WTC11 (cell line): Measurements from ENCODE around the gene KRT1. TPM values are rescaled to one million over a fixed set of nuclear protein-coding genes. Genes with fewer than 3 reads are reported as not detected.

Experiments
- ATAC-seq: fragments of 200-7000 bp; cut with Tn5 transposase; 2 replicates; pipeline ENCODE4 v1.10.0; 2021; ENCODE audit warnings: mild to moderate bottlenecking, moderate library complexity
- CTCF ChIA-PET: fragments of 300-600 bp; sonication (Branson Sonifier 250); formaldehyde crosslinking; loops from one replicate; lab custom pipeline; 2021; ENCODE audit warnings: antibody characterized with exemption; lab: Charles Lee
- POLR2A ChIA-PET: fragments of 350-600 bp; sonication (Branson Sonifier 250); formaldehyde crosslinking; loops from one replicate; lab custom pipeline; 2021; ENCODE audit warnings: antibody characterized with exemption; lab: Charles Lee
- DNase-seq: peaks from one replicate; pipeline ENCODE4 v3.0.0; 2021; ENCODE audit warnings: low spot score
- H3K27ac Mint-ChIP-seq: 2 replicates; pipeline ENCODE4 v1.8.0; 2021; ENCODE audit warnings: mixed read lengths
- H3K27me3 Mint-ChIP-seq: 2 replicates; pipeline ENCODE4 v1.8.0; 2021; ENCODE audit warnings: low read depth, mild to moderate bottlenecking, moderate library complexity, mixed read lengths
- H3K36me3 Mint-ChIP-seq: 2 replicates; pipeline ENCODE4 v1.8.0; 2021; ENCODE audit warnings: mixed read lengths
- H3K4me1 Mint-ChIP-seq: 2 replicates; pipeline ENCODE4 v1.8.0; 2022; ENCODE audit warnings: mixed read lengths
- H3K4me3 Mint-ChIP-seq: 2 replicates; pipeline ENCODE4 v1.8.0; 2021; ENCODE audit warnings: mild to moderate bottlenecking, moderate library complexity, mixed read lengths
- H3K9me3 Mint-ChIP-seq: 2 replicates; pipeline ENCODE4 v1.8.0; 2021; ENCODE audit warnings: mixed read lengths
- ARID4B ChIP-seq: sonication (generic); formaldehyde crosslinking; IDR thresholded peaks from 2 replicates; pipeline ENCODE4 v1.8.0; 2023; ENCODE audit warnings: missing genetic modification reagents, mild to moderate bottlenecking, borderline replicate concordance
- CTCF ChIP-seq: fragments of 200-600 bp; IDR thresholded peaks from 2 replicates; pipeline ENCODE4 v1.8.0; 2022; ENCODE audit warnings: antibody characterized with exemption
- ESRRA ChIP-seq: sonication (generic); formaldehyde crosslinking; IDR thresholded peaks from 2 replicates; pipeline ENCODE4 v1.8.1; 2022; ENCODE audit warnings: mild to moderate bottlenecking, missing genetic modification reagents, borderline replicate concordance
- FOXJ3 ChIP-seq: sonication (generic); formaldehyde crosslinking; IDR thresholded peaks from 2 replicates; pipeline ENCODE4 v1.9.0; 2021; ENCODE audit warnings: missing genetic modification reagents, mild to moderate bottlenecking, borderline replicate concordance
- FOXK1 ChIP-seq: sonication (generic); formaldehyde crosslinking; IDR thresholded peaks from 2 replicates; pipeline ENCODE4 v1.8.0; 2022; ENCODE audit warnings: mild to moderate bottlenecking, moderate library complexity, missing genetic modification reagents
- GTF2I ChIP-seq: fragments of 250-450 bp; sonication (Bioruptor Pico); conservative IDR thresholded peaks from 2 replicates; pipeline ENCODE4 v1.4.0; 2021; ENCODE audit warnings: mild to moderate bottlenecking
- IRF2 ChIP-seq: sonication (generic); formaldehyde crosslinking; IDR thresholded peaks from 2 replicates; pipeline ENCODE4 v1.8.0; 2022; ENCODE audit warnings: low read depth, missing genetic modification reagents, borderline replicate concordance
- MXD4 ChIP-seq: fragments of 250-450 bp; sonication (Bioruptor Pico); IDR thresholded peaks from 2 replicates; pipeline ENCODE4 v1.8.0; 2021; ENCODE audit warnings: mild to moderate bottlenecking, moderate library complexity, borderline replicate concordance
- PRDM15 ChIP-seq: sonication (generic); formaldehyde crosslinking; IDR thresholded peaks from 2 replicates; pipeline ENCODE4 v1.8.0; 2022; ENCODE audit warnings: missing genetic modification reagents
- TP53 ChIP-seq: sonication (generic); formaldehyde crosslinking; IDR thresholded peaks from 2 replicates; pipeline ENCODE4 v1.8.1; 2023; ENCODE audit warnings: mild to moderate bottlenecking, missing genetic modification reagents
- ZNF138 ChIP-seq: sonication (generic); formaldehyde crosslinking; conservative IDR thresholded peaks from 2 replicates; pipeline ENCODE4 v1.8.1; 2022; ENCODE audit warnings: mild to moderate bottlenecking, moderate library complexity, missing genetic modification reagents
- total RNA-seq: library from RNA; stranded (reverse); gene quantifications from 3 replicates; pipeline ENCODE4 v1.2.3, GENCODE V29; 2021
- TF ChIP-seq, protein P1 (sequence below): sonication (generic); formaldehyde crosslinking; IDR thresholded peaks from 2 replicates; pipeline ENCODE4 v1.8.1; 2022; ENCODE audit warnings: mild to moderate bottlenecking, moderate library complexity, missing genetic modification reagents
- TF ChIP-seq, protein P2 (sequence below): sonication (generic); formaldehyde crosslinking; IDR thresholded peaks from 2 replicates; pipeline ENCODE4 v1.8.1; 2023; ENCODE audit warnings: mild to moderate bottlenecking, missing genetic modification reagents, moderate library complexity
- TF ChIP-seq, protein P3 (sequence below): sonication (generic); formaldehyde crosslinking; IDR thresholded peaks from 2 replicates; pipeline ENCODE4 v1.8.1; 2022; ENCODE audit warnings: mild to moderate bottlenecking, missing genetic modification reagents, moderate library complexity, borderline replicate concordance
- TF ChIP-seq, protein P4 (sequence below): sonication (generic); formaldehyde crosslinking; IDR thresholded peaks from 2 replicates; pipeline ENCODE4 v1.8.1; 2023; ENCODE audit warnings: mild to moderate bottlenecking, missing genetic modification reagents

KRT1 gene
- total RNA-seq, 1 experiment from 2014 or later = not detected

- Mint-ChIP-seq H3K36me3 (no peaks in the 10 kb centered on the region), H3K27me3 (peaks cover 2% of the 10 kb centered on the region; the same call in 1 of the 2 replicates), H3K4me1 (no peaks in the 10 kb centered on the region)
- TF ChIP-seq GTF2I (CRISPR knock-in tag) (no peak), CTCF (no peak), TP53 (CRISPR knock-in tag) (no peak), FOXK1 (no peak)
- TF ChIP-seq, protein P1, sequence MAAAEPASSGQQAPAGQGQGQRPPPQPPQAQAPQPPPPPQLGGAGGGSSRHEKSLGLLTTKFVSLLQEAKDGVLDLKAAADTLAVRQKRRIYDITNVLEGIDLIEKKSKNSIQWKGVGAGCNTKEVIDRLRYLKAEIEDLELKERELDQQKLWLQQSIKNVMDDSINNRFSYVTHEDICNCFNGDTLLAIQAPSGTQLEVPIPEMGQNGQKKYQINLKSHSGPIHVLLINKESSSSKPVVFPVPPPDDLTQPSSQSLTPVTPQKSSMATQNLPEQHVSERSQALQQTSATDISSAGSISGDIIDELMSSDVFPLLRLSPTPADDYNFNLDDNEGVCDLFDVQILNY (CRISPR knock-in tag) = no peak
- TF ChIP-seq, all 79 proteins: peak for 0
- no peak overlapping the region for H3K27ac Mint-ChIP-seq
- H3K4me3 Mint-ChIP-seq = no peak overlapping the region
- no peaks in the 10 kb centered on the region for H3K9me3 Mint-ChIP-seq
- ChIA-PET CTCF (interaction anchor here (0.7 to 3.7 kb wide), 12 partner anchors 24 to 314 kb away, joined by 3 to 22 read pairs (median 4); partner anchors contain the start of gene KRT8), POLR2A (no interaction called here)
- DNase-seq (peak; percentile 24), ATAC-seq (peak; percentile 75)
Measured at GRCh38 chr12:52667509-52667908, 12.7 kb downstream of the KRT1 start.

DNA sequence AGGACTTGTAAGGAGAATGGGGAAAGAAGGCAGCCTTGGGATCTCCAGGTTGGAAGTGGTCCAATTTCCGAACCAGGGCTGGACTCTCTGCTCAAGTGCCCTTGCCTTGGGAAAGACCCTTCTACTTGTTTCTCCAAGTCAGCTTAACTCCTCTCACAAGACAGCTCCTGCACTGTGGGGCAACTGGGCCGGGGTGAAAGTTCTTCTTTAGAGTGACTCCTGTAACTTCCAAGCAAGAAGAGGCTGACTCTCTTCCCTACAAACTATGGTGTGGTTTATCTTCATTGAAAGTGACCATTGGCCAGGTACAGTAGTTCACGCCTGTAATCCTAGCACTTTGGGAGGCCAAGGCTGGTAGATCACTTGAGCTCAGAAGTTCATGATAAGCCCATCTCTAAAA, 13.7 kb downstream of the KRT1 start:
- Mint-ChIP-seq H3K36me3 (no peaks in the 10 kb centered on the region), H3K4me3 (no peak overlapping the region), H3K27me3 (peaks cover 2% of the 10 kb centered on the region; the same call in 1 of the 2 replicates), H3K9me3 (no peaks in the 10 kb centered on the region), H3K27ac (no peak overlapping the region), H3K4me1 (no peaks in the 10 kb centered on the region)
- POLR2A ChIA-PET = no interaction called here
- DNase-seq (no peak), ATAC-seq (no peak)
- TF ChIP-seq, protein P2, sequence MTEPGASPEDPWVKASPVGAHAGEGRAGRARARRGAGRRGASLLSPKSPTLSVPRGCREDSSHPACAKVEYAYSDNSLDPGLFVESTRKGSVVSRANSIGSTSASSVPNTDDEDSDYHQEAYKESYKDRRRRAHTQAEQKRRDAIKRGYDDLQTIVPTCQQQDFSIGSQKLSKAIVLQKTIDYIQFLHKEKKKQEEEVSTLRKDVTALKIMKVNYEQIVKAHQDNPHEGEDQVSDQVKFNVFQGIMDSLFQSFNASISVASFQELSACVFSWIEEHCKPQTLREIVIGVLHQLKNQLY (CRISPR knock-in tag) = no peak
- TF ChIP-seq, protein P3, sequence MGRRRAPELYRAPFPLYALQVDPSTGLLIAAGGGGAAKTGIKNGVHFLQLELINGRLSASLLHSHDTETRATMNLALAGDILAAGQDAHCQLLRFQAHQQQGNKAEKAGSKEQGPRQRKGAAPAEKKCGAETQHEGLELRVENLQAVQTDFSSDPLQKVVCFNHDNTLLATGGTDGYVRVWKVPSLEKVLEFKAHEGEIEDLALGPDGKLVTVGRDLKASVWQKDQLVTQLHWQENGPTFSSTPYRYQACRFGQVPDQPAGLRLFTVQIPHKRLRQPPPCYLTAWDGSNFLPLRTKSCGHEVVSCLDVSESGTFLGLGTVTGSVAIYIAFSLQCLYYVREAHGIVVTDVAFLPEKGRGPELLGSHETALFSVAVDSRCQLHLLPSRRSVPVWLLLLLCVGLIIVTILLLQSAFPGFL = no peak
- TF ChIP-seq TP53 (CRISPR knock-in tag) = no peak
- TF ChIP-seq ZNF138 (CRISPR knock-in tag) = no peak
- no peak for TF ChIP-seq IRF2 (CRISPR knock-in tag)
- TF ChIP-seq, protein P4, sequence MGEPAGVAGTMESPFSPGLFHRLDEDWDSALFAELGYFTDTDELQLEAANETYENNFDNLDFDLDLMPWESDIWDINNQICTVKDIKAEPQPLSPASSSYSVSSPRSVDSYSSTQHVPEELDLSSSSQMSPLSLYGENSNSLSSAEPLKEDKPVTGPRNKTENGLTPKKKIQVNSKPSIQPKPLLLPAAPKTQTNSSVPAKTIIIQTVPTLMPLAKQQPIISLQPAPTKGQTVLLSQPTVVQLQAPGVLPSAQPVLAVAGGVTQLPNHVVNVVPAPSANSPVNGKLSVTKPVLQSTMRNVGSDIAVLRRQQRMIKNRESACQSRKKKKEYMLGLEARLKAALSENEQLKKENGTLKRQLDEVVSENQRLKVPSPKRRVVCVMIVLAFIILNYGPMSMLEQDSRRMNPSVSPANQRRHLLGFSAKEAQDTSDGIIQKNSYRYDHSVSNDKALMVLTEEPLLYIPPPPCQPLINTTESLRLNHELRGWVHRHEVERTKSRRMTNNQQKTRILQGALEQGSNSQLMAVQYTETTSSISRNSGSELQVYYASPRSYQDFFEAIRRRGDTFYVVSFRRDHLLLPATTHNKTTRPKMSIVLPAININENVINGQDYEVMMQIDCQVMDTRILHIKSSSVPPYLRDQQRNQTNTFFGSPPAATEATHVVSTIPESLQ (CRISPR knock-in tag) = no peak
- CTCF ChIA-PET = interaction anchor here (0.7 to 3.7 kb wide), 7 partner anchors 25 to 994 kb away, joined by 3 to 22 read pairs (median 4); no protein-coding TSS in a partner anchor

- H3K36me3 Mint-ChIP-seq = no peaks in the 10 kb centered on the region
- H3K27me3 Mint-ChIP-seq = no peaks in the 10 kb centered on the region
- H3K9me3 Mint-ChIP-seq = no peaks in the 10 kb centered on the region
- DNase-seq = no peak
- TF ChIP-seq MXD4 (CRISPR knock-in tag) = no peak
- no peak for TF ChIP-seq FOXJ3 (CRISPR knock-in tag)
- TF ChIP-seq ESRRA (CRISPR knock-in tag) = no peak
- TF ChIP-seq PRDM15 = no peak
- no peak for TF ChIP-seq ARID4B
- TF ChIP-seq, all 79 proteins: peak for 0
- no peak overlapping the region for H3K27ac Mint-ChIP-seq
- no peak overlapping the region for H3K4me3 Mint-ChIP-seq
- CTCF ChIA-PET = interaction anchor here (0.9 kb wide), 1 partner anchor 207 kb away, joined by 3 read pairs; no protein-coding TSS in a partner anchor
- POLR2A ChIA-PET = no interaction called here
- no peaks in the 10 kb centered on the region for H3K4me1 Mint-ChIP-seq
- no peak for ATAC-seq
Measured at GRCh38 chr12:52663420-52663819, 16.8 kb downstream of the KRT1 start.
